ENCODE measurements around the gene SIGLEC6. TPM values are rescaled to one million over a fixed set of nuclear protein-coding genes. Genes with fewer than 3 reads are reported as not detected.

The SIGLEC6 gene
- not detected for polyA plus RNA-seq (2012; ENCODE audit: insufficient read length, low read depth)

GRCh38 chr19:51531349-51532315 lies at the start of gene SIGLEC6:
SIGLEC6 (minus strand) TSS chr19:51531670; CDS start chr19:51531648, 22 bp downstream.
- TF ChIP-seq TAF1 (IDR thresholded peaks at IDR 0.05; ENCODE audit: borderline replicate concordance, insufficient read depth, low read length) (no peak), FOXP2 (optimal IDR thresholded peaks at IDR 0.05; ENCODE audit: borderline replicate concordance, extremely low read depth, extremely low read length, insufficient read depth) (no peak), SIN3A (IDR thresholded peaks at IDR 0.05; ENCODE audit: borderline replicate concordance, insufficient read depth, low read length) (no peak)

DNA sequence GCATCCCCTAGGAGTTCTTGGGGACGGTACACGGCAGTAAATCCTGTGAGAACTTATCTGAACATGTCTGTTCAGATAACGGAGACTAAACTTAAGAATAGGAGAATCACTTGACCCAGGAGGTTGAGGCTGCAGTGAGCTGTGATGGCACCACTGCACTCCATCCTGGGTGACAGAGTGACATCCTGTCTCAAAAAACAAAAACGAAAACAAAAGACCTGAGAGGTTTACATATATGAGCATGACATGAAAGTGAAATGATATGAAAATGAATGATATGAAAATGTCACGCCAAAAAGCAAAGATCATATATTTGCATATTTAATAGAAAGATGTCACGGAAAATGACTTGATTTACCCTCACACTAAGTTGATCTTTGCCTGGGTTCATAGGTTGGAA lies 45.4 kb upstream of the SIGLEC6 start:
- TF ChIP-seq POLR2AphosphoS5 (IDR thresholded peaks at IDR 0.05; ENCODE audit: low read depth, low read length) (no peak), FOXP2 (optimal IDR thresholded peaks at IDR 0.05; ENCODE audit: borderline replicate concordance, extremely low read depth, extremely low read length, insufficient read depth) (no peak), TAF1 (IDR thresholded peaks at IDR 0.05; ENCODE audit: borderline replicate concordance, insufficient read depth, low read length) (no peak), SIN3A (IDR thresholded peaks at IDR 0.05; ENCODE audit: borderline replicate concordance, insufficient read depth, low read length) (no peak)
- TF ChIP-seq, protein P1, sequence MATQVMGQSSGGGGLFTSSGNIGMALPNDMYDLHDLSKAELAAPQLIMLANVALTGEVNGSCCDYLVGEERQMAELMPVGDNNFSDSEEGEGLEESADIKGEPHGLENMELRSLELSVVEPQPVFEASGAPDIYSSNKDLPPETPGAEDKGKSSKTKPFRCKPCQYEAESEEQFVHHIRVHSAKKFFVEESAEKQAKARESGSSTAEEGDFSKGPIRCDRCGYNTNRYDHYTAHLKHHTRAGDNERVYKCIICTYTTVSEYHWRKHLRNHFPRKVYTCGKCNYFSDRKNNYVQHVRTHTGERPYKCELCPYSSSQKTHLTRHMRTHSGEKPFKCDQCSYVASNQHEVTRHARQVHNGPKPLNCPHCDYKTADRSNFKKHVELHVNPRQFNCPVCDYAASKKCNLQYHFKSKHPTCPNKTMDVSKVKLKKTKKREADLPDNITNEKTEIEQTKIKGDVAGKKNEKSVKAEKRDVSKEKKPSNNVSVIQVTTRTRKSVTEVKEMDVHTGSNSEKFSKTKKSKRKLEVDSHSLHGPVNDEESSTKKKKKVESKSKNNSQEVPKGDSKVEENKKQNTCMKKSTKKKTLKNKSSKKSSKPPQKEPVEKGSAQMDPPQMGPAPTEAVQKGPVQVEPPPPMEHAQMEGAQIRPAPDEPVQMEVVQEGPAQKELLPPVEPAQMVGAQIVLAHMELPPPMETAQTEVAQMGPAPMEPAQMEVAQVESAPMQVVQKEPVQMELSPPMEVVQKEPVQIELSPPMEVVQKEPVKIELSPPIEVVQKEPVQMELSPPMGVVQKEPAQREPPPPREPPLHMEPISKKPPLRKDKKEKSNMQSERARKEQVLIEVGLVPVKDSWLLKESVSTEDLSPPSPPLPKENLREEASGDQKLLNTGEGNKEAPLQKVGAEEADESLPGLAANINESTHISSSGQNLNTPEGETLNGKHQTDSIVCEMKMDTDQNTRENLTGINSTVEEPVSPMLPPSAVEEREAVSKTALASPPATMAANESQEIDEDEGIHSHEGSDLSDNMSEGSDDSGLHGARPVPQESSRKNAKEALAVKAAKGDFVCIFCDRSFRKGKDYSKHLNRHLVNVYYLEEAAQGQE (IDR thresholded peaks at IDR 0.05; ENCODE audit: insufficient read depth in 1 of 2, low read depth in 2 of 2, low read length in 2 of 2), result no peak

- TF ChIP-seq, protein P1 (IDR thresholded peaks at IDR 0.05; ENCODE audit: insufficient read depth in 1 of 2, low read depth in 2 of 2, low read length in 2 of 2), result no peak
- no peak for TF ChIP-seq FOXP2 (optimal IDR thresholded peaks at IDR 0.05; ENCODE audit: borderline replicate concordance, extremely low read depth, extremely low read length, insufficient read depth)
These were observed 41.9 kb upstream of the SIGLEC6 start for GRCh38 chr19:51573331-51573730.

DNA sequence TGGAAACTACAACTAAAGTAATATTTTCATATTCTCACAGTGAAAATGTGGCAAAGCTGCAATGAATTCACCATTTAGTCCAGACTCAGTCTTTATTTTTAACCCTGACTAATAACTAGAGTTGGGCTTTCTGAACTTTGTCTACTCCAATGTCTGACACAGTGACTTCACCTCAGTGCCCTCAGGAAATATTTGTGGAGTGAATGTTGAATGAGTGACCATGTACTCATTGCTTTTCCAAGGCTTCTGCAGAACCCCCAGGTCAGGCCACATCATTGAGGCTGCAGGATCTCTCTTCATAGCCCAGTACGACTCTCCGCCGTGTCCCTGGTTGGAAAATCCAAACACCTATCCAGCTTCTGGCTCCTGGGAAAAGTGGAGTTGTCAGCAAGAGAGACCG lies 41.4 kb upstream of the SIGLEC6 start:
- TF ChIP-seq SIN3A (IDR thresholded peaks at IDR 0.05; ENCODE audit: borderline replicate concordance, insufficient read depth, low read length) (no peak), POLR2AphosphoS5 (IDR thresholded peaks at IDR 0.05; ENCODE audit: low read depth, low read length) (no peak), TAF1 (IDR thresholded peaks at IDR 0.05; ENCODE audit: borderline replicate concordance, insufficient read depth, low read length) (no peak), FOXP2 (optimal IDR thresholded peaks at IDR 0.05; ENCODE audit: borderline replicate concordance, extremely low read depth, extremely low read length, insufficient read depth) (no peak)
- TF ChIP-seq, protein P1 (IDR thresholded peaks at IDR 0.05; ENCODE audit: insufficient read depth in 1 of 2, low read depth in 2 of 2, low read length in 2 of 2), result no peak

DNA sequence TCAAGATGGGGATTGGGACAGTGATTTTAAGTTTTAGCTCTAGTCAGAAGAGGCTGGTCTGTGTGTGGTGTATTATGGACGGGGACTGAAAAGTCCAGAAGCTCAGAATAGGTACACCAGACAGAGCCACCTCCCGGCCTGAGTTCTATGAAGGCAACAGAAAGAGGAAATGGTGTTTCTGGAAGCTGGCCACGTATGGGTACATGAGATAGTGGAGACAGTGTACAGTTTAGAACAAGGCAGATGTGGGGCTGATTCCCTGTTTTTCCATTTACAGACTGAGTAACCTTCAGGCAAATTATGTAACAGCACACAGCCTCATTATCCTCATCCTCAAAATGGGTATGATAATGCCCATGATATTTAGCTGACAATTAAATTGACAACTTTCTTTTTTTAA lies 40.9 kb upstream of the SIGLEC6 start:
- no peak for TF ChIP-seq SIN3A (IDR thresholded peaks at IDR 0.05; ENCODE audit: borderline replicate concordance, insufficient read depth, low read length)
- no peak for TF ChIP-seq POLR2AphosphoS5 (IDR thresholded peaks at IDR 0.05; ENCODE audit: low read depth, low read length)
- TF ChIP-seq FOXP2 (optimal IDR thresholded peaks at IDR 0.05; ENCODE audit: borderline replicate concordance, extremely low read depth, extremely low read length, insufficient read depth), result no peak
- TF ChIP-seq, protein P1 (IDR thresholded peaks at IDR 0.05; ENCODE audit: insufficient read depth in 1 of 2, low read depth in 2 of 2, low read length in 2 of 2), result no peak
- no peak for TF ChIP-seq TAF1 (IDR thresholded peaks at IDR 0.05; ENCODE audit: borderline replicate concordance, insufficient read depth, low read length)
